Sigmoid colon (tissue), 7 donors: Measurements from ENCODE around the gene NFATC1. TPM values are rescaled to one million over a fixed set of nuclear protein-coding genes. Genes with fewer than 3 reads are reported as not detected.

Experiments
- DNase-seq: peaks from one replicate; pipeline ENCODE4 v3.0.0-alpha.2; 2019
- H3K27ac ChIP-seq, 4 donors: fragments of 200-600 bp; sonication (generic); one replicate each; pipeline ENCODE4 v1.5.1; 2016 to 2019; ENCODE audit warnings: mild to moderate bottlenecking in 1 of 4
- H3K27me3 ChIP-seq, 3 donors: fragments of 200-600 bp; sonication (generic); one replicate each; pipeline ENCODE4 v1.5.1; 2019; ENCODE audit warnings: mild to moderate bottlenecking in 1 of 3
- H3K36me3 ChIP-seq, 4 donors: fragments of 200-600 bp; sonication (generic); one replicate each; pipeline ENCODE4 v1.5.1; 2016 to 2019
- H3K4me1 ChIP-seq, 4 donors: fragments of 200-600 bp; sonication (generic); one replicate each; pipeline ENCODE4 v1.5.1; 2017 to 2019
- H3K4me3 ChIP-seq, 4 donors: fragments of 200-600 bp; sonication (generic); one replicate each; pipeline ENCODE4 v1.5.1; 2017 to 2019; ENCODE audit warnings: mild to moderate bottlenecking in 2 of 4, moderate library complexity in 1 of 4
- H3K9me3 ChIP-seq, 4 donors: fragments of 200-600 bp in 3 of 4; sonication (generic) in 3 of 4; one replicate each; pipeline versions ENCODE4 v1.5.1 to v1.6.1; 2013 to 2019
- EP300 ChIP-seq, 4 donors: sonication (generic); formaldehyde crosslinking; IDR thresholded peaks; one replicate each; pipeline ENCODE4 v1.6.1; 2017; ENCODE audit warnings: antibody characterized with exemption in 4 of 4
- POLR2A ChIP-seq, 2 donors: fragments of 450-650 bp; IDR thresholded peaks; one replicate each; pipeline ENCODE4 v1.6.1; 2016; ENCODE audit warnings: antibody characterized with exemption in 2 of 2, mild to moderate bottlenecking in 2 of 2, moderate library complexity in 2 of 2
- POLR2AphosphoS5 ChIP-seq, 4 donors: sonication (generic); formaldehyde crosslinking; IDR thresholded peaks; one replicate each; pipeline ENCODE4 v1.6.1; 2017; ENCODE audit warnings: antibody characterized with exemption in 4 of 4
- WGBS, 2 donors: extraction: QIAGEN DNeasy Blood & Tissue Kit; methylation state at CpG; one replicate each; pipeline ENCODE4 v1.1.7; 2013; 5-methylcytosine and 5-hydroxymethylcytosine counted together
- intact Hi-C: fragments of 100-400 bp; cut with DNase I; formaldehyde crosslinking; loops from one replicate; pipeline ENCODE4 v1.15.1; 2023
- polyA plus RNA-seq, 3 donors: library from polyadenylated mRNA; stranded (reverse); fragments of 200-250 nt; gene quantifications; one replicate each; pipeline ENCODE4 v1.2.3, GENCODE V29; 2013
- total RNA-seq, 4 donors: library from RNA; depleted of rRNA; stranded (reverse); fragments of >200 nt; gene quantifications; one replicate each; pipeline ENCODE4 v1.1.0, GENCODE V29; 2016
- TF ChIP-seq, protein P1 (sequence below), 4 experiments: fragments of 450-650 bp in 3 of 4; fragments of 200-600 bp in 1 of 4; IDR thresholded peaks; one replicate each; pipeline ENCODE4 v1.5.1; 2016 to 2019; ENCODE audit warnings: antibody characterized with exemption in 4 of 4, mild to moderate bottlenecking in 3 of 4, moderate library complexity in 2 of 4
- donor health status: healthy with polysubstance abuse.
- donor health status: Bipolar disorder and iron deficiency.
- donor health status: healthy.

NFATC1 gene
- total and polyA plus RNA-seq, 7 donors = 1.6 to 13.8 (median 10.7) TPM

DNA sequence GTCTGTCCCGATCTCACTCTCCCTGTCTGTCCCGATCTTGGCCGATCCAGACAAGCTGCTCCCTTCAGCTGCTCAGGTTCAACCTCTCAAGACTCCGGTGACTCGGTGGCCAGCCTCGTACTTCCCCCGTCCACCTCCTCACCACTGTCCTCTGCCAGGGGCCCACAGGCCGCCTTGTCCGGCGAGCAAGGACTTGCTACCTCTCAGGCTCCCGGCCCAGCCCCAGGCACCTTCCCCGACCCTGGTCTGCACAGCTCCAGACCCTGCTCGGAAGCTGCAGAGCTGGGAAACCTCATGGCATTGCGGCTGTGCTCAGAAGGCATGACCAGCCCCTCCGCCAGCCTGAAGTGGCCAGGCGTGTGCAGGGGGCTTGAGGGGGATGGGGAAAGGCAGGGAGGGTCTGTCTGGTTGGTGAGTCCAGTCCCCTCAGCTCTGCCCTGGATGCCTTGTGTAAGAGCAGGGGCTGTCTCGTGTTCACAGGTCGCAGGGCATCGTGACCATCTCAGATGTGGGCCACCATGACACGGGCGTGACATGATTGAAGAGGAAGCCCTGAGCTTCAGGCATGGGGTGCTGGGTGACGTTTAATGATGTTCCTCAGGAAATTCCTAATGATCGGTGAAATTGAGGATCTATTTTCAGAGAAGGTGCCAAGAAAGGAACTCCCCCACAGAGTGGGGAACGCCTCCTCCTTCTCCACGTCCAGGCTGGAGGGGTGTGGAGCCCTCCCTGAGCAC, 162.6 kb downstream of the NFATC1 start:
- intact Hi-C loops = no loop called here
- H3K4me1 ChIP-seq = no peaks in the 10 kb centered on the region
- H3K4me3 ChIP-seq = no peak overlapping the region
- no peaks in the 10 kb centered on the region for H3K27me3 ChIP-seq
- no peak overlapping the region for H3K27ac ChIP-seq
- peak; percentile 53 for DNase-seq
- 88% methylated on average over 25 of the region's 25 CpGs for WGBS, 2 donors
- no peaks in the 10 kb centered on the region for H3K9me3 ChIP-seq
- TF ChIP-seq POLR2A (IDR thresholded peaks at IDR 0.05) (no peak), POLR2AphosphoS5 (IDR thresholded peaks at IDR 0.05) (no peak), EP300 (IDR thresholded peaks at IDR 0.05) (no peak)
- TF ChIP-seq, protein P1, sequence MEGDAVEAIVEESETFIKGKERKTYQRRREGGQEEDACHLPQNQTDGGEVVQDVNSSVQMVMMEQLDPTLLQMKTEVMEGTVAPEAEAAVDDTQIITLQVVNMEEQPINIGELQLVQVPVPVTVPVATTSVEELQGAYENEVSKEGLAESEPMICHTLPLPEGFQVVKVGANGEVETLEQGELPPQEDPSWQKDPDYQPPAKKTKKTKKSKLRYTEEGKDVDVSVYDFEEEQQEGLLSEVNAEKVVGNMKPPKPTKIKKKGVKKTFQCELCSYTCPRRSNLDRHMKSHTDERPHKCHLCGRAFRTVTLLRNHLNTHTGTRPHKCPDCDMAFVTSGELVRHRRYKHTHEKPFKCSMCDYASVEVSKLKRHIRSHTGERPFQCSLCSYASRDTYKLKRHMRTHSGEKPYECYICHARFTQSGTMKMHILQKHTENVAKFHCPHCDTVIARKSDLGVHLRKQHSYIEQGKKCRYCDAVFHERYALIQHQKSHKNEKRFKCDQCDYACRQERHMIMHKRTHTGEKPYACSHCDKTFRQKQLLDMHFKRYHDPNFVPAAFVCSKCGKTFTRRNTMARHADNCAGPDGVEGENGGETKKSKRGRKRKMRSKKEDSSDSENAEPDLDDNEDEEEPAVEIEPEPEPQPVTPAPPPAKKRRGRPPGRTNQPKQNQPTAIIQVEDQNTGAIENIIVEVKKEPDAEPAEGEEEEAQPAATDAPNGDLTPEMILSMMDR (IDR thresholded peaks at IDR 0.05) = no peak
- H3K36me3 ChIP-seq = no peaks in the 10 kb centered on the region

DNA sequence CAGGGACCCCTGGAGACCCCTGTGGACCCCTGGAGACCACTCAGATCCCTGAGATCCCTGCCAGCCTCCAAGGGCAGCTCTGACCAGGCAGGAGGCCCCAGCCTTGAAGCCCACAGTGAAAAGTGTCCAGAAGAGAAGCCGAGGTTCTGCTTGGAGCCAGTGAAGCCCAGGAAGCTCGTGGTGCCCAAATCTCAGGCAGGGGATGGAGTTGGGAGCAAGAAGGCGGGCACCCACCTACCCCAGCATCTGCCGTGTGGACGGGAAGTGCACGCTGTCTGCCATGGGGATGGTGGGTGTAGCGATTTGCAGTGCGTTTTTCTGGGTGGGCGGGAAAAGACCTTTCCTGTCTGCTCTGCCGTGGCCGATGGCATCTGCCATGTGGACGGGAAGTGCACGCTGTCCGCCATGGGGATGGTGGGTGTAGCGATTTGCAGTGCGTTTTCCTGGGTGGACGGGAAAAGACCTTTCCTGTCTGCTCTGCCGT, 163.2 kb downstream of the NFATC1 start:
- WGBS, 2 donors = 91 to 96% methylated on average over 18 of the region's 18 CpGs
- H3K4me3 ChIP-seq = no peak overlapping the region
- H3K36me3 ChIP-seq = no peaks in the 10 kb centered on the region
- no peaks in the 10 kb centered on the region for H3K4me1 ChIP-seq
- no peak overlapping the region for H3K27ac ChIP-seq
- intact Hi-C loops = no loop called here
- TF ChIP-seq POLR2AphosphoS5 (IDR thresholded peaks at IDR 0.05) (no peak), EP300 (IDR thresholded peaks at IDR 0.05) (no peak), POLR2A (IDR thresholded peaks at IDR 0.05) (no peak)
- TF ChIP-seq, protein P1 (IDR thresholded peaks at IDR 0.05) = no peak
- no peaks in the 10 kb centered on the region for H3K9me3 ChIP-seq
- DNase-seq = peak; percentile 33
- no peaks in the 10 kb centered on the region for H3K27me3 ChIP-seq

DNA sequence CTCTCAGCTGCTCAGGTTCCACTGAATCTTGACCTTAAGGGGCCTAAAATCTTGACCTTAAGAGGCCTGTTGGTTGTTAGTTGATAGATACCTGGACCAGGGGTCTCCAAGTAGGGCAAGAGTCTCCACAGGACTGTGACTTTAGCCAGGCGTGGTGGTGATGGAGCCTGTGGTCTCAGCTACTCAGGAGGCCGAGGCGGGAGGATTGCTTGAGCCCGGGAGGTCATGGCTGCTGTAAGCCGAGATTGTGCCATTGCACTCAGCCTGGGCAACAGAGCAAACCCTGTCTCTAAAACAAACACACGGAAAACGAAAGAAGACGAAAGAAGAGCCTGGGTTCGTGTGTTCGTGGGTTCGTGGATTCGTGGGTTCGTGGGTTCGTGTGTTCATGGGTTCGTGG, 163.7 kb downstream of the NFATC1 start:
- no peak overlapping the region for H3K4me3 ChIP-seq
- H3K27ac ChIP-seq = no peak overlapping the region
- H3K9me3 ChIP-seq = no peaks in the 10 kb centered on the region
- H3K27me3 ChIP-seq = no peaks in the 10 kb centered on the region
- no peaks in the 10 kb centered on the region for H3K4me1 ChIP-seq
- TF ChIP-seq, protein P1 (IDR thresholded peaks at IDR 0.05) = no peak
- TF ChIP-seq POLR2A (IDR thresholded peaks at IDR 0.05) (no peak), EP300 (IDR thresholded peaks at IDR 0.05) (no peak), POLR2AphosphoS5 (IDR thresholded peaks at IDR 0.05) (no peak)
- H3K36me3 ChIP-seq = no peaks in the 10 kb centered on the region
- 84 to 96% methylated on average over 15 of the region's 15 CpGs for WGBS, 2 donors
- peak; percentile 29 for DNase-seq
- intact Hi-C loops = no loop called here

DNA sequence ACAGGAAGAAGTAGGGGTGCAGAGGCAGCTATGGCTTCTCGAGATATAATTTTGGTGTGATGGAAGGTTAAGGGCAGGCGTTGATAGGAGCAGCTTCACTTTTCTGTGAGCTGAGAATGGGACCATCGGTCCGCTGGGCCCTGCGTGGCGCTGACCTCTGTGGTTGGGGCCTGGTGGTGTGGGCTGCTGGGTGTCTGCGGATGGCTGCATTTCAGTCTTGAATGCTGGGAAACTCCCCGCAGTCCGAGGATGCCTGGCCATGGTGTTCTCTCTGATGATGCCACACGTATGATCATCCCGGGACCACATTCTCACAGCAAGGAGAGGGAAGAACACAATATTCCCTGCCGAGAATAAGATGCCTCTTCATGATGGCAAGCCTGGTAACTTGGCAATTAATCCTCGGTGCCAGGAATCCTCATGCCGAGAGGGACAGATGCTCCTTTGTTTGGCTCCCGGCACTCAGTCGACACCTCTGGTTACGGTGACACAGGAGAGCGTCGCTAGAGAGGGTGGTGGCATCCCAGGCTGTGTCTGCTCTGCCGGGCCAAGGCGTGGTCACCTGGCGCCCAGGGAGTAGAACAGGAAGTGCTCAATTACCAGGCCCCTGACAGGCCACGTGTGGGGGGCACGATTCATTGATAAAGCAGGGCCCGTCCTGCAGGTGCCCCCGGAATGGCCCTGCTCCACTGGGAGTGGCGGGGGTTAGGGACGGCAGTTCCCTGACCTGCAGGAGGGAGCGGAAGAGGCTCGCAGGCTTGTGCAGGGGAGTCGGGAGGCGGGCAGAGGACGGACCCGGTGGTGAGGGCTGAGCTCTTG, 164.5 kb downstream of the NFATC1 start:
- intact Hi-C loops = no loop called here
- WGBS, 2 donors = 88 to 90% methylated on average over 34 of the region's 34 CpGs

More for the DNA sequence above, 164.5 kb downstream of the NFATC1 start:
- no peaks in the 10 kb centered on the region for H3K27me3 ChIP-seq
- H3K4me3 ChIP-seq = no peak overlapping the region
- H3K36me3 ChIP-seq = no peaks in the 10 kb centered on the region
- no peak overlapping the region for H3K27ac ChIP-seq
- peak; percentile 43 for DNase-seq
- TF ChIP-seq POLR2A (IDR thresholded peaks at IDR 0.05) (no peak), EP300 (IDR thresholded peaks at IDR 0.05) (no peak), POLR2AphosphoS5 (IDR thresholded peaks at IDR 0.05) (no peak)
- TF ChIP-seq, protein P1 (IDR thresholded peaks at IDR 0.05) = no peak
- H3K9me3 ChIP-seq = no peaks in the 10 kb centered on the region
- no peaks in the 10 kb centered on the region for H3K4me1 ChIP-seq
